CD4-positive, alpha-beta T cell treated with Interleukin-17A for 1 hour (primary cell): ENCODE results near the gene ATXN7L3.

Experiments used
- DNase-seq: peaks from one replicate; pipeline ENCODE4 v3.0.0-alpha.2; 2020

The ATXN7L3 gene

GRCh38 chr17:44218344-44219107 is 18.8 kb upstream of the ATXN7L3 start:
- peak; percentile 91 for DNase-seq

GRCh38 chr17:44217738-44218343 is 18.2 kb upstream of the ATXN7L3 start:
- DNase-seq, result no peak

- DNase-seq, result no peak
Measured at GRCh38 chr17:44216694-44217093, 17.0 kb upstream of the ATXN7L3 start.

- DNase-seq, result peak; percentile 61
Measured at GRCh38 chr17:44216173-44216572, 16.5 kb upstream of the ATXN7L3 start.

- DNase-seq, result no peak
Measured at GRCh38 chr17:44214896-44215295, 15.2 kb upstream of the ATXN7L3 start.

GRCh38 chr17:44214230-44214494 is 14.5 kb upstream of the ATXN7L3 start:
- no peak for DNase-seq

- no peak for DNase-seq
Measured at GRCh38 chr17:44213403-44214229, 13.9 kb upstream of the ATXN7L3 start.

GRCh38 chr17:44212507-44213402 is 13.1 kb upstream of the ATXN7L3 start:
- DNase-seq, result no peak

GRCh38 chr17:44211281-44212265 is 11.9 kb upstream of the ATXN7L3 start:
- no peak for DNase-seq

- peak; percentile 93 for DNase-seq
Measured at GRCh38 chr17:44210342-44211192, 10.9 kb upstream of the ATXN7L3 start.

- DNase-seq, result peak; percentile 30
Measured at GRCh38 chr17:44209786-44210341, 10.2 kb upstream of the ATXN7L3 start.

- no peak for DNase-seq
Measured at GRCh38 chr17:44207743-44208142, 8.1 kb upstream of the ATXN7L3 start.

- no peak for DNase-seq
Measured at GRCh38 chr17:44207319-44207718, 7.6 kb upstream of the ATXN7L3 start.

GRCh38 chr17:44206825-44207155 is 7.1 kb upstream of the ATXN7L3 start:
- DNase-seq, result no peak

GRCh38 chr17:44205962-44206824 is 6.5 kb upstream of the ATXN7L3 start:
- no peak for DNase-seq

- no peak for DNase-seq
Measured at GRCh38 chr17:44204441-44204882, 4.8 kb upstream of the ATXN7L3 start.

GRCh38 chr17:44203731-44204440 is 4.2 kb upstream of the ATXN7L3 start:
- DNase-seq, result peak; percentile 72

GRCh38 chr17:44202756-44203155 is 3.1 kb upstream of the ATXN7L3 start:
- no peak for DNase-seq
